ENCODE measurements around the gene GSG1L.

GRCh38 chr16:27983244-27983643 is 80.3 kb downstream of the GSG1L start:
- no peak for TF ChIP-seq CTCF (optimal IDR thresholded peaks at IDR 0.05 in 1 of 3, IDR thresholded peaks at IDR 0.05 in 1 of 3, conservative IDR thresholded peaks at IDR 0.05 in 1 of 3; ENCODE audit: extremely low read depth in 1 of 3, insufficient read depth in 2 of 3, low read length in 3 of 3)
- TF ChIP-seq EZH2 (IDR thresholded peaks at IDR 0.05; ENCODE audit: low read length): no peak

Data from keratinocyte (primary cell).